Measurements from ENCODE around the gene PRPH. TPM values are rescaled to one million over a fixed set of nuclear protein-coding genes. Genes with fewer than 3 reads are reported as not detected.

The PRPH gene
- total and polyA plus RNA-seq, 10 of the 15 experiments (the other 5 are each of a cell fraction or from before 2014, with no cell fraction given) = 0.09 to 0.45 (median 0.19) TPM; not detected in 3

GRCh38 chr12:49331380-49332222, 36.7 kb downstream of the PRPH start (continued):
- TF ChIP-seq, protein P1, sequence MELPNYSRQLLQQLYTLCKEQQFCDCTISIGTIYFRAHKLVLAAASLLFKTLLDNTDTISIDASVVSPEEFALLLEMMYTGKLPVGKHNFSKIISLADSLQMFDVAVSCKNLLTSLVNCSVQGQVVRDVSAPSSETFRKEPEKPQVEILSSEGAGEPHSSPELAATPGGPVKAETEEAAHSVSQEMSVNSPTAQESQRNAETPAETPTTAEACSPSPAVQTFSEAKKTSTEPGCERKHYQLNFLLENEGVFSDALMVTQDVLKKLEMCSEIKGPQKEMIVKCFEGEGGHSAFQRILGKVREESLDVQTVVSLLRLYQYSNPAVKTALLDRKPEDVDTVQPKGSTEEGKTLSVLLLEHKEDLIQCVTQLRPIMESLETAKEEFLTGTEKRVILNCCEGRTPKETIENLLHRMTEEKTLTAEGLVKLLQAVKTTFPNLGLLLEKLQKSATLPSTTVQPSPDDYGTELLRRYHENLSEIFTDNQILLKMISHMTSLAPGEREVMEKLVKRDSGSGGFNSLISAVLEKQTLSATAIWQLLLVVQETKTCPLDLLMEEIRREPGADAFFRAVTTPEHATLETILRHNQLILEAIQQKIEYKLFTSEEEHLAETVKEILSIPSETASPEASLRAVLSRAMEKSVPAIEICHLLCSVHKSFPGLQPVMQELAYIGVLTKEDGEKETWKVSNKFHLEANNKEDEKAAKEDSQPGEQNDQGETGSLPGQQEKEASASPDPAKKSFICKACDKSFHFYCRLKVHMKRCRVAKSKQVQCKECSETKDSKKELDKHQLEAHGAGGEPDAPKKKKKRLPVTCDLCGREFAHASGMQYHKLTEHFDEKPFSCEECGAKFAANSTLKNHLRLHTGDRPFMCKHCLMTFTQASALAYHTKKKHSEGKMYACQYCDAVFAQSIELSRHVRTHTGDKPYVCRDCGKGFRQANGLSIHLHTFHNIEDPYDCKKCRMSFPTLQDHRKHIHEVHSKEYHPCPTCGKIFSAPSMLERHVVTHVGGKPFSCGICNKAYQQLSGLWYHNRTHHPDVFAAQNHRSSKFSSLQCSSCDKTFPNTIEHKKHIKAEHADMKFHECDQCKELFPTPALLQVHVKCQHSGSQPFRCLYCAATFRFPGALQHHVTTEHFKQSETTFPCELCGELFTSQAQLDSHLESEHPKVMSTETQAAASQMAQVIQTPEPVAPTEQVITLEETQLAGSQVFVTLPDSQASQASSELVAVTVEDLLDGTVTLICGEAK (IDR thresholded peaks at IDR 0.05; ENCODE audit: borderline replicate concordance) = peak; percentile 31; the same call in 1 of the 2 replicates
- TF ChIP-seq ZBTB4 (CRISPR knock-in tag; IDR thresholded peaks at IDR 0.05) (no peak), HDAC6 (IDR thresholded peaks at IDR 0.05; ENCODE audit: unreplicated experiment) (no peak), DPF2 (IDR thresholded peaks at IDR 0.05) (no peak), CTCF (IDR thresholded peaks at IDR 0.05 in 2 of 3, conservative IDR thresholded peaks at IDR 0.05 in 1 of 3; ENCODE audit: control insufficient read depth in 2 of 3, extremely low read depth in 1 of 3, insufficient read depth in 1 of 3, low read depth in 3 of 3, low read length in 3 of 3) (peak; percentile 55 to 68 (median 59)), MEF2A (IDR thresholded peaks at IDR 0.05; ENCODE audit: insufficient read depth, low read depth, low read length) (no peak), HCFC1 (IDR thresholded peaks at IDR 0.05; ENCODE audit: low read length) (no peak), RB1 (IDR thresholded peaks at IDR 0.05; ENCODE audit: borderline replicate concordance) (no peak)
- TF ChIP-seq, protein P2, sequence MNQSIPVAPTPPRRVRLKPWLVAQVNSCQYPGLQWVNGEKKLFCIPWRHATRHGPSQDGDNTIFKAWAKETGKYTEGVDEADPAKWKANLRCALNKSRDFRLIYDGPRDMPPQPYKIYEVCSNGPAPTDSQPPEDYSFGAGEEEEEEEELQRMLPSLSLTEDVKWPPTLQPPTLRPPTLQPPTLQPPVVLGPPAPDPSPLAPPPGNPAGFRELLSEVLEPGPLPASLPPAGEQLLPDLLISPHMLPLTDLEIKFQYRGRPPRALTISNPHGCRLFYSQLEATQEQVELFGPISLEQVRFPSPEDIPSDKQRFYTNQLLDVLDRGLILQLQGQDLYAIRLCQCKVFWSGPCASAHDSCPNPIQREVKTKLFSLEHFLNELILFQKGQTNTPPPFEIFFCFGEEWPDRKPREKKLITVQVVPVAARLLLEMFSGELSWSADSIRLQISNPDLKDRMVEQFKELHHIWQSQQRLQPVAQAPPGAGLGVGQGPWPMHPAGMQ (IDR thresholded peaks at IDR 0.05; ENCODE audit: borderline replicate concordance) = no peak
- TF ChIP-seq, protein P3, sequence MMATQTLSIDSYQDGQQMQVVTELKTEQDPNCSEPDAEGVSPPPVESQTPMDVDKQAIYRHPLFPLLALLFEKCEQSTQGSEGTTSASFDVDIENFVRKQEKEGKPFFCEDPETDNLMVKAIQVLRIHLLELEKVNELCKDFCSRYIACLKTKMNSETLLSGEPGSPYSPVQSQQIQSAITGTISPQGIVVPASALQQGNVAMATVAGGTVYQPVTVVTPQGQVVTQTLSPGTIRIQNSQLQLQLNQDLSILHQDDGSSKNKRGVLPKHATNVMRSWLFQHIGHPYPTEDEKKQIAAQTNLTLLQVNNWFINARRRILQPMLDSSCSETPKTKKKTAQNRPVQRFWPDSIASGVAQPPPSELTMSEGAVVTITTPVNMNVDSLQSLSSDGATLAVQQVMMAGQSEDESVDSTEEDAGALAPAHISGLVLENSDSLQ (IDR thresholded peaks at IDR 0.05) = peak; percentile 38; the same call in 1 of the 2 replicates
- TF ChIP-seq, protein P4, sequence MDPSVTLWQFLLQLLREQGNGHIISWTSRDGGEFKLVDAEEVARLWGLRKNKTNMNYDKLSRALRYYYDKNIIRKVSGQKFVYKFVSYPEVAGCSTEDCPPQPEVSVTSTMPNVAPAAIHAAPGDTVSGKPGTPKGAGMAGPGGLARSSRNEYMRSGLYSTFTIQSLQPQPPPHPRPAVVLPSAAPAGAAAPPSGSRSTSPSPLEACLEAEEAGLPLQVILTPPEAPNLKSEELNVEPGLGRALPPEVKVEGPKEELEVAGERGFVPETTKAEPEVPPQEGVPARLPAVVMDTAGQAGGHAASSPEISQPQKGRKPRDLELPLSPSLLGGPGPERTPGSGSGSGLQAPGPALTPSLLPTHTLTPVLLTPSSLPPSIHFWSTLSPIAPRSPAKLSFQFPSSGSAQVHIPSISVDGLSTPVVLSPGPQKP (IDR thresholded peaks at IDR 0.05; ENCODE audit: low read depth, low read length) = no peak
